Mesothelial cell of epicardium (in vitro differentiated cells): ENCODE results near the gene TMEM209. TPM values are rescaled to one million over a fixed set of nuclear protein-coding genes. Genes with fewer than 3 reads are reported as not detected.
A peak's percentile ranks its signal among the peaks of the same experiment; 100 is the strongest.

Experiments
- DNase-seq, 2 experiments: peaks; one replicate each; pipeline ENCODE4 v3.0.0; 2021; ENCODE audit warnings: low spot score in 2 of 2; ENCODE audit not compliant: unreplicated experiment in 2 of 2
- H3K27ac Mint-ChIP-seq: 2 replicates; pipeline ENCODE4 v1.8.0; 2021; ENCODE audit warnings: mixed read lengths
- H3K27me3 Mint-ChIP-seq: 2 replicates; pipeline ENCODE4 v1.8.0; 2021; ENCODE audit warnings: low read depth, mixed read lengths
- H3K36me3 Mint-ChIP-seq: 2 replicates; pipeline ENCODE4 v1.8.0; 2021; ENCODE audit warnings: mixed read lengths
- H3K4me1 Mint-ChIP-seq: 2 replicates; pipeline ENCODE4 v1.8.0; 2021; ENCODE audit warnings: mixed read lengths
- H3K4me3 Mint-ChIP-seq: 2 replicates; pipeline ENCODE4 v1.8.0; 2021; ENCODE audit warnings: mild to moderate bottlenecking, moderate library complexity, mixed read lengths
- H3K9me3 Mint-ChIP-seq: 2 replicates; pipeline ENCODE4 v1.8.0; 2021; ENCODE audit warnings: mixed read lengths
- total RNA-seq: library from RNA; stranded (reverse); gene quantifications from 3 replicates; pipeline ENCODE4 v1.2.1, GENCODE V29; 2021
- TF ChIP-seq, protein P1 (sequence below): fragments of 200-600 bp; sonication (generic); IDR thresholded peaks from one replicate; pipeline ENCODE4 v1.5.0; 2021; ENCODE audit warnings: antibody characterized with exemption; ENCODE audit not compliant: unreplicated experiment

TMEM209 gene
- total RNA-seq, 1 donor from 2014 or later = 27.8 TPM

DNA sequence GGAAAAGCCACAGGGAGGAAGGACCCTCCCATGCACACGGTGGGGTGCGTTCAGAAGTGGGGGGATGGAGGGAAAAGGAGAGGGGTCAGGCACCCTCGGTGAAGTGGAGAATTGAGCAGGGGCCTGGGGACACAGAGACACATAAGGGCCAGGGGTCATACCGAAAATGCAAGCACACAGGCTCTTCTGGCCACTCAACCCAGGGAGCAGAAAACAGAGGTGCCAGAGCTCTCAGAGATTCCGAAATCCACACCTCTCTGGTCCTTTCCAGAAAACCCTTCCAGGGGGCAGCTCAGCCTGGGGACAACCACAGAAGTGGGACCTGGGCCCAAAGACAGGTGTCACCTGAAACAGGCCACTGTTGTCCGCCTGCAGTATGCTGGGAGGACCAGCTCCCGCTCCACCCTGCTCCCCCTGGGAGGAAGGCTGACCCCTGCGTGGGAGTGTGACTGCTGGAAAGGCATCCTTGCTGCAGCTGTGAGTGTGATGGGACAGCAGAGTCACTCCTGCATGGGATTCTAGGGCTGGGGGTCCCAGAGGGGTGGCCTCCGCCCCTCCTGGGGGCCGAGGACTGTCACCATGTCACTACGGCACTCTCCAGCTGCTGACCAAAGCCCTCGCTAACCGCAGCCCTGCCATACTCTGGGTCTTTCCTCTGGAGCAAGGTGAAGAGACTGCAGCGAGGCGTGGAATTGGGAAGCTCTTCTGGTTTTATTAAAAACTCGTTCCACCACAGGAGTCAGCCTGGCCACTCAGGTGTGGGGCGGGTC lies 63.1 kb downstream of the TMEM209 start:
- DNase-seq = no peak
- Mint-ChIP-seq H3K27ac (peak overlapping the region; percentile 92), H3K4me3 (peak overlapping the region; percentile 64), H3K9me3 (no peaks in the 10 kb centered on the region), H3K36me3 (peaks cover 11% of the 10 kb centered on the region), H3K4me1 (peaks cover 45% of the 10 kb centered on the region), H3K27me3 (no peaks in the 10 kb centered on the region)
- TF ChIP-seq, protein P1, sequence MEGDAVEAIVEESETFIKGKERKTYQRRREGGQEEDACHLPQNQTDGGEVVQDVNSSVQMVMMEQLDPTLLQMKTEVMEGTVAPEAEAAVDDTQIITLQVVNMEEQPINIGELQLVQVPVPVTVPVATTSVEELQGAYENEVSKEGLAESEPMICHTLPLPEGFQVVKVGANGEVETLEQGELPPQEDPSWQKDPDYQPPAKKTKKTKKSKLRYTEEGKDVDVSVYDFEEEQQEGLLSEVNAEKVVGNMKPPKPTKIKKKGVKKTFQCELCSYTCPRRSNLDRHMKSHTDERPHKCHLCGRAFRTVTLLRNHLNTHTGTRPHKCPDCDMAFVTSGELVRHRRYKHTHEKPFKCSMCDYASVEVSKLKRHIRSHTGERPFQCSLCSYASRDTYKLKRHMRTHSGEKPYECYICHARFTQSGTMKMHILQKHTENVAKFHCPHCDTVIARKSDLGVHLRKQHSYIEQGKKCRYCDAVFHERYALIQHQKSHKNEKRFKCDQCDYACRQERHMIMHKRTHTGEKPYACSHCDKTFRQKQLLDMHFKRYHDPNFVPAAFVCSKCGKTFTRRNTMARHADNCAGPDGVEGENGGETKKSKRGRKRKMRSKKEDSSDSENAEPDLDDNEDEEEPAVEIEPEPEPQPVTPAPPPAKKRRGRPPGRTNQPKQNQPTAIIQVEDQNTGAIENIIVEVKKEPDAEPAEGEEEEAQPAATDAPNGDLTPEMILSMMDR = no peak

DNA sequence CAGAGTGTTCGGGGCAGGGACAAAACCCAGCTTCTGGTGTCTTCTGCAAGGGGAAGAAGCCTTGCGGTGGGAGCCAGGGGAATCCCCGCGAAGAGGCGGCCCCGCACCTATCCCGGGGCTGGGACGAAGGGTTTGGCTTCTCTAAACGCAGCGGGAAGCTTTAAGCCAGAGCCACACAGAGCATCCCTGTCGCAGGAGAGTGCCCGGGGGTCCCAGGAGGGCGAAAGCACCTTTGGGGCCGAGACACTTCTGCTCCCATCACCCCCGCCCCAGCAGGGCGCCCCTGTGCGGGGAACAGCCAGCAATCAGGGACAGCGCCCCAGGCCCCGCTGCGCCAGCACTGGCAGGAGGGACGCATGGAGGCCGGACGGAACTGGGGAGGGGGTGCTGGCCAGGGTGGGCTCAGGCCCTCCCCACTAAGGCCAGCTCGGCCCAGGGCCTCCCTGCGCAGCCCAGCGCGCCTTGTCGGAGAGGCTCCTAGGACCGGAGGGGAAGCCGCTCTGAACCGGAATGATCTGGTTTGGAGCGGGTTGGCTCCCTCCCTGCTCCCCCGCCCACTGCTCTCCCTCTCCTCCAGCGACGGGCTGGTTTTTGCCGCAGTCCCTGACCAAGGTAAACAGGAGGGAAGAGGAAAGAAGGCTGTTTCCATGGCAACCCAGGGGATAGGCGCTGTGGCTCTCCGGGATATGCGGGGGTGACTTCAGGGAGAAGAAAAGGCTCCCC lies 63.9 kb downstream of the TMEM209 start:
- Mint-ChIP-seq H3K4me3 (peak overlapping the region; percentile 64), H3K9me3 (no peaks in the 10 kb centered on the region), H3K27ac (peak overlapping the region; percentile 92), H3K4me1 (peaks cover 47% of the 10 kb centered on the region), H3K36me3 (peaks cover 13% of the 10 kb centered on the region), H3K27me3 (no peaks in the 10 kb centered on the region)
- TF ChIP-seq, protein P1 = no peak
- peak; percentile 56 to 72 for DNase-seq

DNA sequence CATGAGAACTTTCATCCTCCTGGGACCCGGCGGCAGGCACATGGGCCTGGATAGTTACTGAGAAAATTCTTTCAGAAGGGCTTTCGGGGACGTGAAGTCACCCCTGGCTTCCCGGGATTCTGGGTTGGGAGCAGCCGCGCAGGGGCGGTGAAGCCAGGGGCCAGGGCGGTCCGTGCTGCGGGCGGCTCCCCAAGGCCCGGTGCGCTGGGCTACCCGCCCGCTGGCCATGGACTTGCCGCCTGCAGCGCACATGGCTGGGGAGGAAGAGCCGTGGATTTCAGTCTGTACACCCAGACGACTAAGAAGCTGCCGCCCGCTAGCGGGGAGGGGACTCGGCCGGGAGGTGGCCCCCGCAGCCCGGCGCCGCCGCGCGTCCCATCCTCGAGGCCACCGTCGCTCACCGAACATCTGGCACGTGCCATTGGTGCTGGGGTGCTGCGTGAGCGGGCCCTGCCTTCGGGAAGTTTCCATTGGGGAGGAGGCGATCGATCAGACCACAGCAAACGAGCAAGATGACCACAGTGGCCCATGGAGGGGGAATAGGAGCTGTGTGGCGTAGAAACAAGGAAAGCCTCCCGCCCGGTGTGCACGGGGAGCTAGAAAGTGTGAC lies 64.5 kb downstream of the TMEM209 start:
- peak overlapping the region; percentile 39 for H3K27ac Mint-ChIP-seq
- H3K4me3 Mint-ChIP-seq = peak overlapping the region; percentile 64
- peaks cover 19% of the 10 kb centered on the region for H3K36me3 Mint-ChIP-seq
- H3K27me3 Mint-ChIP-seq = no peaks in the 10 kb centered on the region
- H3K4me1 Mint-ChIP-seq = peaks cover 51% of the 10 kb centered on the region
- no peak for DNase-seq
- TF ChIP-seq, protein P1 = no peak
- no peaks in the 10 kb centered on the region for H3K9me3 Mint-ChIP-seq

DNA sequence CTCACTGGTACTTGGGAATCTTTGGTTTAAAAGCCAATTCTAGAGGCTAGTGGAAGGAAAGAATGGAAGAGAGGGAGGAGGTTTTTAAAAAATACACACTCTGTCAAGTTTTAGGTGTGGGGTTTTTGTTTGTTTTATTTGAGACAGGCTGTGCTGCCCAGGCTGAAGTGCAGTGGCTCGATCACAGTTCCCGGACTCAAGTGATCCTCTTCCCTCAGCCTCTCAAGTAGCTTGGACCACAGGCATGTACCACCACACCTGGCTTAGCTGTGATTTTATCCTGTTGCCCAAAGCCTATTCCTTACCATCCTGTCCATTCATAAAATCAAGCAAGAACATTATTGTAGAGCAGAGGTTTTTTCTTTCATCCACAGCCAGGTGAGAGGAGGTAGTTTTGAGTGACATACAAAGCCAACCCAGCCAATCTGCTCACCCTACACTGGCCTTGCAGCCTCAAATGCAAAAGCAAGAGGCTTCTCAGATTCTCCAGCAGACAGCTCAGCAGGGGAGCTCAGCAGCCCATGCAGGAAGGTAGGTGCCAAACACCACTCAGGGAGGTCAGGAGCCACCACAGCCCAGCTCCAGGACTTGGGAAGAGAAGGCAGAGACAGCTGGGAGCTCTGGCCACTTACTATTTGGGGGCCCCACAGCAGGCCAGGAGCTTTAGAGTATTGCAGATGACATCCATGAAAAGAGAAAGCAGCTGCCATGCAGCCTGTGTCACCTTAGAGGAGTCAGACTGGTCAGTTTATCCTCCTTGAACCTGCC lies 65.8 kb downstream of the TMEM209 start:
- Mint-ChIP-seq H3K27me3 (no peaks in the 10 kb centered on the region), H3K4me1 (peaks cover 39% of the 10 kb centered on the region), H3K4me3 (no peak overlapping the region), H3K9me3 (no peaks in the 10 kb centered on the region), H3K27ac (peak overlapping the region; percentile 30), H3K36me3 (peaks cover 23% of the 10 kb centered on the region)
- no peak for DNase-seq
- TF ChIP-seq, protein P1 = no peak

DNA sequence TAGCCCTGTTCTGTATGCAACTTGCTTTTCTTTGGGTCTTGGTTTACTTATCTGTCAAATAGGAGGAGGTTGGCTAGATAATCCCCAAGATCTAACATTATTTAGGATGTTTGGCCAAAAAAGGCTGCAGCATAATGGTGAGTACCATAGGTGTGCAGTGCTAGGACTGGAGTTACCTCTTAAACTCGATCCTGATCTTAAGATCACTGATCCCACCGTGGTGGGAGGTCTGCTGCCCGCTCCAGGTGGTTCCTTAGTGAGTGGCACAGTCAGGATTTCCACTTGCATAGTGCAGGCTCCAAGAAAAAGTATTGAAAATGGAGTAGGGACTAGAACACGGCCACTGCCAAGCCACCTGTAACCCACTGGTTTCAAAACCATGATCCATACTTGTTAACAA lies 68.0 kb downstream of the TMEM209 start:
- no peaks in the 10 kb centered on the region for H3K9me3 Mint-ChIP-seq
- no peak overlapping the region for H3K4me3 Mint-ChIP-seq
- H3K36me3 Mint-ChIP-seq = peaks cover 32% of the 10 kb centered on the region
- H3K4me1 Mint-ChIP-seq = peaks cover 29% of the 10 kb centered on the region
- no peaks in the 10 kb centered on the region for H3K27me3 Mint-ChIP-seq
- H3K27ac Mint-ChIP-seq = no peak overlapping the region
- TF ChIP-seq, protein P1 = no peak
- no peak for DNase-seq
